H9 (cell line): ENCODE results near the gene FAM149A. TPM values are rescaled to one million over a fixed set of nuclear protein-coding genes. Genes with fewer than 3 reads are reported as not detected.

ENCODE experiments used
- DNase-seq: peaks from one replicate; pipeline ENCODE4 v3.0.0-alpha.2; 2017
- H2AFZ ChIP-seq: one replicate; pipeline ENCODE4 v1.6.1; 2013; ENCODE audit warnings: mild to moderate bottlenecking, low read length, control low read depth, moderate library complexity
- H2AK5ac ChIP-seq: 2 replicates; pipeline ENCODE4 v1.6.1; 2013; ENCODE audit warnings: low read length, control low read depth, mixed read lengths; ENCODE audit not compliant: insufficient read length
- H2BK120ac ChIP-seq: one replicate; pipeline ENCODE4 v1.6.1; 2013; ENCODE audit warnings: low read depth, mild to moderate bottlenecking, low read length, control low read depth, inconsistent platforms; ENCODE audit not compliant: poor library complexity, severe bottlenecking
- H2BK12ac ChIP-seq: 2 replicates; pipeline ENCODE4 v1.6.1; 2013; ENCODE audit warnings: low read length, control low read depth, mixed read lengths, low read depth; ENCODE audit not compliant: insufficient read length
- H2BK15ac ChIP-seq: 2 replicates; pipeline ENCODE4 v1.6.1; 2013; ENCODE audit warnings: low read depth, low read length, control low read depth
- H2BK20ac ChIP-seq: one replicate; pipeline ENCODE4 v1.6.1; 2013; ENCODE audit warnings: low read depth, mild to moderate bottlenecking, low read length, control low read depth, inconsistent platforms; ENCODE audit not compliant: poor library complexity, severe bottlenecking
- H2BK5ac ChIP-seq: 2 replicates; pipeline ENCODE4 v1.6.1; 2013; ENCODE audit warnings: low read length, control low read depth, mixed read lengths; ENCODE audit not compliant: insufficient read length
- H3K14ac ChIP-seq: 2 replicates; pipeline ENCODE4 v1.6.1; 2013; ENCODE audit warnings: low read length, control low read depth; ENCODE audit not compliant: insufficient read depth
- H3K18ac ChIP-seq: 2 replicates; pipeline ENCODE4 v1.6.1; 2013; ENCODE audit warnings: low read depth, mild to moderate bottlenecking, mixed read lengths, low read length, control low read depth; ENCODE audit not compliant: insufficient read length
- H3K23ac ChIP-seq: 2 replicates; pipeline ENCODE4 v1.6.1; 2013; ENCODE audit warnings: low read length, control low read depth, mixed read lengths, low read depth; ENCODE audit not compliant: insufficient read length
- H3K23me2 ChIP-seq: 2 replicates; pipeline ENCODE4 v1.6.1; 2013; ENCODE audit warnings: low read depth, mild to moderate bottlenecking, mixed read lengths, low read length, control low read depth; ENCODE audit not compliant: insufficient read length, poor library complexity, severe bottlenecking
- H3K27ac ChIP-seq: 2 replicates; pipeline ENCODE4 v1.5.1; 2013; ENCODE audit warnings: low read length, control low read depth, mixed read lengths, low read depth; ENCODE audit not compliant: insufficient read length
- H3K27me3 ChIP-seq: 2 replicates; pipeline ENCODE4 v1.6.1; 2013; ENCODE audit warnings: low read length, control low read depth, inconsistent platforms; ENCODE audit not compliant: insufficient read depth
- H3K4ac ChIP-seq: 2 replicates; pipeline ENCODE4 v1.6.1; 2013; ENCODE audit warnings: low read depth, mild to moderate bottlenecking, control low read depth, inconsistent platforms, low read length, moderate library complexity
- H3K4me1 ChIP-seq: 2 replicates; pipeline ENCODE4 v1.6.1; 2013; ENCODE audit warnings: low read length, control low read depth, inconsistent platforms; ENCODE audit not compliant: insufficient read depth
- H3K4me2 ChIP-seq: 2 replicates; pipeline ENCODE4 v1.6.1; 2013; ENCODE audit warnings: low read length, control low read depth, mixed read lengths; ENCODE audit not compliant: insufficient read length, insufficient read depth
- H3K56ac ChIP-seq: 2 replicates; pipeline ENCODE4 v1.6.1; 2013; ENCODE audit warnings: low read depth, mild to moderate bottlenecking, mixed read lengths, low read length, control low read depth; ENCODE audit not compliant: insufficient read length
- H3K79me1 ChIP-seq: 2 replicates; pipeline ENCODE4 v1.6.1; 2013; ENCODE audit warnings: low read depth, mild to moderate bottlenecking, moderate library complexity, low read length, control low read depth, inconsistent platforms; ENCODE audit not compliant: insufficient read depth, poor library complexity, severe bottlenecking
- H3K79me2 ChIP-seq: 2 replicates; pipeline ENCODE4 v1.6.1; 2013; ENCODE audit warnings: low read length, control low read depth, inconsistent platforms; ENCODE audit not compliant: insufficient read depth
- H3K9ac ChIP-seq: 2 replicates; pipeline ENCODE4 v1.6.1; 2013; ENCODE audit warnings: low read length, control low read depth, mixed read lengths; ENCODE audit not compliant: insufficient read length; ENCODE audit errors: extremely low read depth
- H3K9me3 ChIP-seq: one replicate; pipeline ENCODE4 v1.6.1; 2013; ENCODE audit warnings: low read depth, low read length, inconsistent platforms; ENCODE audit not compliant: control insufficient read depth
- H3T11ph ChIP-seq: one replicate; pipeline ENCODE4 v1.6.1; 2013; ENCODE audit warnings: mild to moderate bottlenecking, low read length, control low read depth, inconsistent platforms
- H4K20me1 ChIP-seq: one replicate; pipeline ENCODE4 v1.6.1; 2013; ENCODE audit not compliant: control insufficient read depth, insufficient read length, insufficient read depth
- H4K5ac ChIP-seq: 2 replicates; pipeline ENCODE4 v1.6.1; 2013; ENCODE audit warnings: low read depth, mild to moderate bottlenecking, mixed read lengths, low read length, control low read depth; ENCODE audit not compliant: insufficient read length
- H4K8ac ChIP-seq: replicated peaks from 2 replicates; pipeline ENCODE4 v1.6.1; 2013; ENCODE audit warnings: low read length, control low read depth, mixed read lengths, low read depth; ENCODE audit not compliant: insufficient read length
- H4K91ac ChIP-seq: 2 replicates; pipeline ENCODE4 v1.6.1; 2013; ENCODE audit warnings: low read depth, mild to moderate bottlenecking, moderate library complexity, mixed read lengths, low read length, control low read depth; ENCODE audit not compliant: insufficient read length
- H3K27ac Mint-ChIP-seq, 3 experiments: 2 replicates in 2 of 3; 3 replicates in 1 of 3; pipeline ENCODE4 v1.8.0; 2020 to 2021; ENCODE audit warnings: mixed read lengths in 3 of 3, mild to moderate bottlenecking in 1 of 3, moderate library complexity in 1 of 3
- H3K27me3 Mint-ChIP-seq: 2 replicates; pipeline ENCODE4 v1.8.0; 2021; ENCODE audit warnings: low read depth, mild to moderate bottlenecking, moderate library complexity, mixed read lengths
- H3K36me3 Mint-ChIP-seq, 3 experiments: 2 replicates in 2 of 3; 3 replicates in 1 of 3; pipeline ENCODE4 v1.8.0; 2020 to 2021; ENCODE audit warnings: low read depth in 3 of 3, mixed read lengths in 3 of 3; ENCODE audit not compliant: insufficient read depth in 1 of 3
- H3K4me1 Mint-ChIP-seq, 2 experiments: 2 replicates each; pipeline ENCODE4 v1.8.0; 2020; ENCODE audit warnings: mixed read lengths in 2 of 2
- H3K4me3 Mint-ChIP-seq, 2 experiments: 2 replicates in 1 of 2; 3 replicates in 1 of 2; pipeline ENCODE4 v1.8.0; 2020 to 2021; ENCODE audit warnings: mild to moderate bottlenecking in 2 of 2, mixed read lengths in 2 of 2, moderate library complexity in 1 of 2
- H3K9me3 Mint-ChIP-seq, 2 experiments: 2 replicates in 1 of 2; 3 replicates in 1 of 2; pipeline ENCODE4 v1.8.0; 2020; ENCODE audit warnings: mild to moderate bottlenecking in 2 of 2, mixed read lengths in 2 of 2, moderate library complexity in 1 of 2
- WGBS: extraction: QIAGEN DNeasy Blood & Tissue Kit; methylation state at CpG from one replicate; pipeline ENCODE4 v1.1.7; 2013; ENCODE audit warnings: missing lambda C conversion rate, low lambda C conversion rate, mixed read lengths; ENCODE audit not compliant: insufficient read length; ENCODE audit errors: extremely low coverage; 5-methylcytosine and 5-hydroxymethylcytosine counted together
- total RNA-seq: library from RNA; stranded (reverse); gene quantifications from 2 replicates; pipeline ENCODE4 v1.2.1, GENCODE V29; 2021
- TF ChIP-seq, protein P1 (sequence below): fragments of 200-600 bp; sonication (generic); conservative IDR thresholded peaks from 3 replicates; pipeline ENCODE4 v1.8.0; 2021; ENCODE audit warnings: antibody characterized with exemption, mild to moderate bottlenecking

Gene FAM149A
- total RNA-seq, 1 experiment from 2014 or later: 5.9 TPM

DNA sequence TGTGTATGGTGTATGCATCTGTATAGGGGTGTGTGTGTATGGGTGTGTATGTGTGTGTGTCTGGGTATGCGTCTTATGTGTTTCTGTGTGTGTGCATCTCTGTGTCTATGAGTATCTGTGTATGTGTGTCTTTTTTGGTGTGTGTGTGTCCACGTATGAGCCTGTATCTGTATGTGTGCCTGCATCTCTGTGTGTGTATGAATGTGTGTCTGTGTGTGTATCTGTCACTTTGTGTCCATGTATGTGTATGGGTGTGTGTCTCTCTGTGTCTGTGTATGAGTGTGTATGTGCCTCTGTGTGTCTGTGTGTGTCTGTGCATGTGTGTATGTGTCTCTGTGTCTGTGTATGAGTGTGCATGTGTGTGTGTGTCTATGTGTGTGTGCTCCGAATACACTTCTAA, 24.3 kb downstream of the FAM149A start:
- Histone ChIP-seq H3K23ac (no peak overlapping the region), H3K4me2 (no peak overlapping the region), H3K14ac (no peak overlapping the region), H3K27ac (no peak overlapping the region), H4K91ac (no peak overlapping the region), H3K27me3 (no peaks in the 10 kb centered on the region), H3K23me2 (no peaks in the 10 kb centered on the region), H3K4ac (no peak overlapping the region), H3K18ac (no peak overlapping the region), H2BK12ac (no peak overlapping the region), H3K79me2 (no peaks in the 10 kb centered on the region), H3K9me3 (no peaks in the 10 kb centered on the region), H2BK5ac (no peak overlapping the region), H2AK5ac (no peak overlapping the region), H3T11ph (no peak overlapping the region), H3K56ac (no peak overlapping the region), H2AFZ (no peak overlapping the region), H4K5ac (no peak overlapping the region), H3K4me1 (peaks cover 4% of the 10 kb centered on the region; the same call in 1 of the 2 replicates), H3K9ac (no peak overlapping the region), H2BK20ac (no peak overlapping the region), H2BK120ac (no peak overlapping the region), H2BK15ac (no peak overlapping the region), H4K8ac (peak overlapping the region; percentile 30), H3K79me1 (no peaks in the 10 kb centered on the region), H4K20me1 (no peaks in the 10 kb centered on the region)
- H3K9me3 Mint-ChIP-seq: no peaks in the 10 kb centered on the region; a peak in 1 of 5 replicates
- no peaks in the 10 kb centered on the region; the same call in 1 of the 2 replicates for H3K27me3 Mint-ChIP-seq
- H3K4me1 Mint-ChIP-seq: peaks cover 22 to 23% of the 10 kb centered on the region in 2 experiments
- TF ChIP-seq, protein P1, sequence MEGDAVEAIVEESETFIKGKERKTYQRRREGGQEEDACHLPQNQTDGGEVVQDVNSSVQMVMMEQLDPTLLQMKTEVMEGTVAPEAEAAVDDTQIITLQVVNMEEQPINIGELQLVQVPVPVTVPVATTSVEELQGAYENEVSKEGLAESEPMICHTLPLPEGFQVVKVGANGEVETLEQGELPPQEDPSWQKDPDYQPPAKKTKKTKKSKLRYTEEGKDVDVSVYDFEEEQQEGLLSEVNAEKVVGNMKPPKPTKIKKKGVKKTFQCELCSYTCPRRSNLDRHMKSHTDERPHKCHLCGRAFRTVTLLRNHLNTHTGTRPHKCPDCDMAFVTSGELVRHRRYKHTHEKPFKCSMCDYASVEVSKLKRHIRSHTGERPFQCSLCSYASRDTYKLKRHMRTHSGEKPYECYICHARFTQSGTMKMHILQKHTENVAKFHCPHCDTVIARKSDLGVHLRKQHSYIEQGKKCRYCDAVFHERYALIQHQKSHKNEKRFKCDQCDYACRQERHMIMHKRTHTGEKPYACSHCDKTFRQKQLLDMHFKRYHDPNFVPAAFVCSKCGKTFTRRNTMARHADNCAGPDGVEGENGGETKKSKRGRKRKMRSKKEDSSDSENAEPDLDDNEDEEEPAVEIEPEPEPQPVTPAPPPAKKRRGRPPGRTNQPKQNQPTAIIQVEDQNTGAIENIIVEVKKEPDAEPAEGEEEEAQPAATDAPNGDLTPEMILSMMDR: no peak
- no peak overlapping the region for H3K4me3 Mint-ChIP-seq
- no peak overlapping the region; a peak in 1 of 7 replicates for H3K27ac Mint-ChIP-seq
- WGBS: no CpG with 5 or more reads among the region's 3 CpGs
- H3K36me3 Mint-ChIP-seq: no peaks in the 10 kb centered on the region
- no peak for DNase-seq
